MCF 10A (cell line): ENCODE data around the gene MAGED4. TPM values are rescaled to one million over a fixed set of nuclear protein-coding genes. Genes with fewer than 3 reads are reported as not detected.

ENCODE experiments used
- BruUV-seq: library from RNA; stranded (reverse); fragments of 400-500 nt; replicated peaks from 2 replicates; lab custom pipeline; 2021; lab: Mats Ljungman, UMichigan
- CTCF ChIA-PET: fragments of 300-600 bp; sonication (Branson Sonifier 250); formaldehyde crosslinking; extraction: SDS; loops from one replicate; lab custom pipeline; 2021; ENCODE audit warnings: antibody characterized with exemption, inconsistent platforms; lab: Yijun Ruan, JAX
- POLR2A ChIA-PET: fragments of 300-600, 350-650 bp; sonication (Branson Sonifier 250); formaldehyde crosslinking; extraction: SDS; loops from one replicate; lab custom pipeline; 2020; ENCODE audit warnings: antibody characterized with exemption, inconsistent platforms; lab: Yijun Ruan, JAX
- DNase-seq: peaks from one replicate; pipeline ENCODE4 v3.0.0-alpha.2; 2018; ENCODE audit not compliant: unreplicated experiment
- H3K27ac Mint-ChIP-seq: one replicate; pipeline ENCODE4 v1.8.0; 2022; ENCODE audit warnings: mild to moderate bottlenecking, low read depth, mixed read lengths; ENCODE audit not compliant: unreplicated experiment
- H3K27me3 Mint-ChIP-seq: one replicate; pipeline ENCODE4 v1.8.0; 2022; ENCODE audit warnings: mixed read lengths; ENCODE audit not compliant: insufficient read depth, unreplicated experiment
- H3K36me3 Mint-ChIP-seq: one replicate; pipeline ENCODE4 v1.8.0; 2022; ENCODE audit warnings: mild to moderate bottlenecking, moderate library complexity, mixed read lengths; ENCODE audit not compliant: insufficient read depth, unreplicated experiment
- H3K4me1 Mint-ChIP-seq: one replicate; pipeline ENCODE4 v1.8.0; 2022; ENCODE audit warnings: mixed read lengths; ENCODE audit not compliant: insufficient read depth, unreplicated experiment
- H3K4me3 Mint-ChIP-seq: one replicate; pipeline ENCODE4 v1.8.0; 2022; ENCODE audit warnings: mild to moderate bottlenecking, moderate library complexity, mixed read lengths; ENCODE audit not compliant: unreplicated experiment
- H3K9me3 Mint-ChIP-seq: one replicate; pipeline ENCODE4 v1.8.0; 2022; ENCODE audit warnings: mixed read lengths; ENCODE audit not compliant: unreplicated experiment
- CTCF ChIP-seq: fragments of 200-600 bp; IDR thresholded peaks from one replicate; pipeline ENCODE4 v1.8.0; 2022; ENCODE audit warnings: antibody characterized with exemption, mild to moderate bottlenecking; ENCODE audit not compliant: unreplicated experiment
- intact Hi-C: fragments of 100-400 bp; cut with micrococcal nuclease; formaldehyde crosslinking; loops from 2 replicates; pipeline ENCODE4 v1.14.1; 2022
- total RNA-seq: library from RNA; stranded (reverse); gene quantifications from 2 replicates; pipeline ENCODE4 v1.2.3, GENCODE V29; 2022

Gene MAGED4
- total RNA-seq, 1 experiment from 2014 or later = not detected

- intact Hi-C loops = no loop called here
- DNase-seq = no peak
- H3K4me3 Mint-ChIP-seq = no peak overlapping the region
- BruUV-seq = no TSS peak
- H3K36me3 Mint-ChIP-seq = no peaks in the 10 kb centered on the region
- H3K9me3 Mint-ChIP-seq = peaks cover 28% of the 10 kb centered on the region
- ChIA-PET CTCF (no interaction called here), POLR2A (no interaction called here)
- H3K27me3 Mint-ChIP-seq = peaks cover 29% of the 10 kb centered on the region
- no peak for TF ChIP-seq CTCF
- no peak overlapping the region for H3K27ac Mint-ChIP-seq
- no peaks in the 10 kb centered on the region for H3K4me1 Mint-ChIP-seq
These were observed 31.9 kb downstream of the MAGED4 start for GRCh38 chrX:52216541-52216940.

GRCh38 chrX:52217494-52218160, 32.9 kb downstream of the MAGED4 start:
- intact Hi-C loops = no loop called here
- ChIA-PET CTCF (no interaction called here), POLR2A (no interaction called here)
- TF ChIP-seq CTCF = no peak
- H3K36me3 Mint-ChIP-seq = no peaks in the 10 kb centered on the region
- peaks cover 29% of the 10 kb centered on the region for H3K27me3 Mint-ChIP-seq
- no peak for DNase-seq
- no peak overlapping the region for H3K4me3 Mint-ChIP-seq
- no peaks in the 10 kb centered on the region for H3K4me1 Mint-ChIP-seq
- H3K9me3 Mint-ChIP-seq = peaks cover 29% of the 10 kb centered on the region
- H3K27ac Mint-ChIP-seq = no peak overlapping the region
- BruUV-seq = no TSS peak

GRCh38 chrX:52220936-52221335, 36.2 kb downstream of the MAGED4 start:
- intact Hi-C loops = no loop called here
- Mint-ChIP-seq H3K4me1 (no peaks in the 10 kb centered on the region), H3K36me3 (no peaks in the 10 kb centered on the region), H3K9me3 (peaks cover 31% of the 10 kb centered on the region), H3K27me3 (peaks cover 14% of the 10 kb centered on the region), H3K4me3 (no peak overlapping the region), H3K27ac (no peak overlapping the region)
- CTCF ChIA-PET = no interaction called here
- TF ChIP-seq CTCF = no peak
- POLR2A ChIA-PET = no interaction called here
- DNase-seq = no peak
- no TSS peak for BruUV-seq

Other genes starting within 250 kb of the MAGED4 start
- not detected in 2 replicates for gene MAGED4B, start 115.7 kb upstream of the MAGED4 start, total RNA-seq
- gene XAGE2, start 184.1 kb downstream of the MAGED4 start, total RNA-seq = not detected in 2 replicates